ENCODE measurements around the gene PIGK.

The PIGK gene

DNA sequence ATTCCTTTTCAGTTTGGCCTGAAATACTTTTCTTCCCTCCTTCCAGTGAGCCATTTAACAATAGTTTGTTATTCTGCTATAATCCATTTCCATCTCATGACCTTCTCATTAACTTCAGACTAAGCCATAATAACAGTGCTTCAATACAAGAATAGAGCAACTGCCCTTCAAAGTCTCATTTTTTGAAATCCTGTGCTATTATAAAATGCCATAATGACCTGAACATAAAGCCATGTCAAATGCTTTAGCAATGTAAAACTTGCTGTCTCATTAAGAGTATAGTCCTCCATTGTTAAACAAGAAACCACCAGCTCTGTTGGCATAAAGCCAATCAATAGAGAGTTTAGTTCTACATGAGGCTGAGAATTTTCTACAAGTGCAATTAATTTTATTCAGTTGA lies 9.6 kb upstream of the PIGK start (continued):
- TF ChIP-seq, protein P1, sequence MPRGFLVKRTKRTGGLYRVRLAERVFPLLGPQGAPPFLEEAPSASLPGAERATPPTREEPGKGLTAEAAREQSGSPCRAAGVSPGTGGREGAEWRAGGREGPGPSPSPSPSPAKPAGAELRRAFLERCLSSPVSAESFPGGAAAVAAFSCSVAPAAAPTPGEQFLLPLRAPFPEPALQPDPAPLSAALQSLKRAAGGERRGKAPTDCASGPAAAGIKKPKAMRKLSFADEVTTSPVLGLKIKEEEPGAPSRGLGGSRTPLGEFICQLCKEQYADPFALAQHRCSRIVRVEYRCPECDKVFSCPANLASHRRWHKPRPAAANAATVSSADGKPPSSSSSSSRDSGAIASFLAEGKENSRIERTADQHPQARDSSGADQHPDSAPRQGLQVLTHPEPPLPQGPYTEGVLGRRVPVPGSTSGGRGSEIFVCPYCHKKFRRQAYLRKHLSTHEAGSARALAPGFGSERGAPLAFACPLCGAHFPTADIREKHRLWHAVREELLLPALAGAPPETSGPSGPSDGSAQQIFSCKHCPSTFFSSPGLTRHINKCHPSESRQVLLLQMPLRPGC (tag by site-specific recombination; IDR thresholded peaks at IDR 0.05) = no peak
- TF ChIP-seq, protein P2, sequence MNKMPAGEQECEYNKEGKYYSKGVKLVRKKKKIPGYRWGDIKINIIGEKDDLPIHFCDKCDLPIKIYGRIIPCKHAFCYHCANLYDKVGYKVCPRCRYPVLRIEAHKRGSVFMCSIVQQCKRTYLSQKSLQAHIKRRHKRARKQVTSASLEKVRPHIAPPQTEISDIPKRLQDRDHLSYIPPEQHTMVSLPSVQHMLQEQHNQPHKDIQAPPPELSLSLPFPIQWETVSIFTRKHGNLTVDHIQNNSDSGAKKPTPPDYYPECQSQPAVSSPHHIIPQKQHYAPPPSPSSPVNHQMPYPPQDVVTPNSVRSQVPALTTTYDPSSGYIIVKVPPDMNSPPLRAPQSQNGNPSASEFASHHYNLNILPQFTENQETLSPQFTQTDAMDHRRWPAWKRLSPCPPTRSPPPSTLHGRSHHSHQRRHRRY (tag by site-specific recombination; IDR thresholded peaks at IDR 0.05) = no peak
- TF ChIP-seq, protein P3, sequence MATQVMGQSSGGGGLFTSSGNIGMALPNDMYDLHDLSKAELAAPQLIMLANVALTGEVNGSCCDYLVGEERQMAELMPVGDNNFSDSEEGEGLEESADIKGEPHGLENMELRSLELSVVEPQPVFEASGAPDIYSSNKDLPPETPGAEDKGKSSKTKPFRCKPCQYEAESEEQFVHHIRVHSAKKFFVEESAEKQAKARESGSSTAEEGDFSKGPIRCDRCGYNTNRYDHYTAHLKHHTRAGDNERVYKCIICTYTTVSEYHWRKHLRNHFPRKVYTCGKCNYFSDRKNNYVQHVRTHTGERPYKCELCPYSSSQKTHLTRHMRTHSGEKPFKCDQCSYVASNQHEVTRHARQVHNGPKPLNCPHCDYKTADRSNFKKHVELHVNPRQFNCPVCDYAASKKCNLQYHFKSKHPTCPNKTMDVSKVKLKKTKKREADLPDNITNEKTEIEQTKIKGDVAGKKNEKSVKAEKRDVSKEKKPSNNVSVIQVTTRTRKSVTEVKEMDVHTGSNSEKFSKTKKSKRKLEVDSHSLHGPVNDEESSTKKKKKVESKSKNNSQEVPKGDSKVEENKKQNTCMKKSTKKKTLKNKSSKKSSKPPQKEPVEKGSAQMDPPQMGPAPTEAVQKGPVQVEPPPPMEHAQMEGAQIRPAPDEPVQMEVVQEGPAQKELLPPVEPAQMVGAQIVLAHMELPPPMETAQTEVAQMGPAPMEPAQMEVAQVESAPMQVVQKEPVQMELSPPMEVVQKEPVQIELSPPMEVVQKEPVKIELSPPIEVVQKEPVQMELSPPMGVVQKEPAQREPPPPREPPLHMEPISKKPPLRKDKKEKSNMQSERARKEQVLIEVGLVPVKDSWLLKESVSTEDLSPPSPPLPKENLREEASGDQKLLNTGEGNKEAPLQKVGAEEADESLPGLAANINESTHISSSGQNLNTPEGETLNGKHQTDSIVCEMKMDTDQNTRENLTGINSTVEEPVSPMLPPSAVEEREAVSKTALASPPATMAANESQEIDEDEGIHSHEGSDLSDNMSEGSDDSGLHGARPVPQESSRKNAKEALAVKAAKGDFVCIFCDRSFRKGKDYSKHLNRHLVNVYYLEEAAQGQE (tag by site-specific recombination; IDR thresholded peaks at IDR 0.05) = no peak
- TF ChIP-seq, protein P4, sequence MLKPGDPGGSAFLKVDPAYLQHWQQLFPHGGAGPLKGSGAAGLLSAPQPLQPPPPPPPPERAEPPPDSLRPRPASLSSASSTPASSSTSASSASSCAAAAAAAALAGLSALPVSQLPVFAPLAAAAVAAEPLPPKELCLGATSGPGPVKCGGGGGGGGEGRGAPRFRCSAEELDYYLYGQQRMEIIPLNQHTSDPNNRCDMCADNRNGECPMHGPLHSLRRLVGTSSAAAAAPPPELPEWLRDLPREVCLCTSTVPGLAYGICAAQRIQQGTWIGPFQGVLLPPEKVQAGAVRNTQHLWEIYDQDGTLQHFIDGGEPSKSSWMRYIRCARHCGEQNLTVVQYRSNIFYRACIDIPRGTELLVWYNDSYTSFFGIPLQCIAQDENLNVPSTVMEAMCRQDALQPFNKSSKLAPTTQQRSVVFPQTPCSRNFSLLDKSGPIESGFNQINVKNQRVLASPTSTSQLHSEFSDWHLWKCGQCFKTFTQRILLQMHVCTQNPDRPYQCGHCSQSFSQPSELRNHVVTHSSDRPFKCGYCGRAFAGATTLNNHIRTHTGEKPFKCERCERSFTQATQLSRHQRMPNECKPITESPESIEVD (tag by site-specific recombination; IDR thresholded peaks at IDR 0.05) = no peak
- TF ChIP-seq, protein P5, sequence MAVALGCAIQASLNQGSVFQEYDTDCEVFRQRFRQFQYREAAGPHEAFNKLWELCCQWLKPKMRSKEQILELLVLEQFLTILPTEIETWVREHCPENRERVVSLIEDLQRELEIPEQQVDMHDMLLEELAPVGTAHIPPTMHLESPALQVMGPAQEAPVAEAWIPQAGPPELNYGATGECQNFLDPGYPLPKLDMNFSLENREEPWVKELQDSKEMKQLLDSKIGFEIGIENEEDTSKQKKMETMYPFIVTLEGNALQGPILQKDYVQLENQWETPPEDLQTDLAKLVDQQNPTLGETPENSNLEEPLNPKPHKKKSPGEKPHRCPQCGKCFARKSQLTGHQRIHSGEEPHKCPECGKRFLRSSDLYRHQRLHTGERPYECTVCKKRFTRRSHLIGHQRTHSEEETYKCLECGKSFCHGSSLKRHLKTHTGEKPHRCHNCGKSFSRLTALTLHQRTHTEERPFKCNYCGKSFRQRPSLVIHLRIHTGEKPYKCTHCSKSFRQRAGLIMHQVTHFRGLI (tag by site-specific recombination; IDR thresholded peaks at IDR 0.05) = no peak
- TF ChIP-seq ZNF157 (tag by site-specific recombination; IDR thresholded peaks at IDR 0.05) (no peak), ZFHX2 (tag by site-specific recombination; conservative IDR thresholded peaks at IDR 0.05) (no peak)

DNA sequence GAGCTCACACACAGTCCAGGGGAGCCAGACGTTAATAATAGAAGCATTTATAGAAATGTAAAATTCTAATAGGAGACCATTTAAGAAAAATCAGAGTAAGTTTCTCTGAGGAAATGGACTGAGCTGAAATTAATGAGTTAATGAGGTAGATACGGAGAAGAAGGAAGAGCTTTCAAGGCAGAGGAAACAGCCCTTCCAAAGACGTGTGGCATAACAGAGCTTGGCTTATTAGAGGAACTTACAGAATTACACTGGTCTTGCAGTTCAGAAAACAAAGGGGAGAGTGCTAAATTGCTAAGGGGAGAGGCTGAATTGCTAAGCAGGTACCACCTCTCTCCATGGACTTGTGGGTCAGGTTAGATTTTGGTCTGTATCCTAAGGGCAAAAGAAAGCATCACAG lies 8.2 kb upstream of the PIGK start:
- CTCF ChIA-PET = interaction anchor here (0.6 kb wide), 1 partner anchor 94 kb away, joined by 4 read pairs; no protein-coding TSS in a partner anchor
- POLR2A ChIA-PET = no interaction called here

More for the DNA sequence above, 8.2 kb upstream of the PIGK start:
- Histone ChIP-seq H3K4me3 (ENCODE audit: low read depth, low read length) (no peak overlapping the region), H3K36me3 (ENCODE audit: control insufficient read depth in 2 of 2, insufficient read depth in 1 of 2, low read length in 2 of 2) (peaks cover 0 to 6% of the 10 kb centered on the region in 2 experiments; a peak in 1 of 3 replicates), H3K4me1 (ENCODE audit: control insufficient read depth, insufficient read depth, low read length) (no peaks in the 10 kb centered on the region), H3K9me3 (ENCODE audit: control insufficient read depth, insufficient read depth, low read depth, low read length) (no peaks in the 10 kb centered on the region), H3K27ac (ENCODE audit: extremely low read depth, low read depth, low read length) (no peak overlapping the region)
- TF ChIP-seq, protein P6, sequence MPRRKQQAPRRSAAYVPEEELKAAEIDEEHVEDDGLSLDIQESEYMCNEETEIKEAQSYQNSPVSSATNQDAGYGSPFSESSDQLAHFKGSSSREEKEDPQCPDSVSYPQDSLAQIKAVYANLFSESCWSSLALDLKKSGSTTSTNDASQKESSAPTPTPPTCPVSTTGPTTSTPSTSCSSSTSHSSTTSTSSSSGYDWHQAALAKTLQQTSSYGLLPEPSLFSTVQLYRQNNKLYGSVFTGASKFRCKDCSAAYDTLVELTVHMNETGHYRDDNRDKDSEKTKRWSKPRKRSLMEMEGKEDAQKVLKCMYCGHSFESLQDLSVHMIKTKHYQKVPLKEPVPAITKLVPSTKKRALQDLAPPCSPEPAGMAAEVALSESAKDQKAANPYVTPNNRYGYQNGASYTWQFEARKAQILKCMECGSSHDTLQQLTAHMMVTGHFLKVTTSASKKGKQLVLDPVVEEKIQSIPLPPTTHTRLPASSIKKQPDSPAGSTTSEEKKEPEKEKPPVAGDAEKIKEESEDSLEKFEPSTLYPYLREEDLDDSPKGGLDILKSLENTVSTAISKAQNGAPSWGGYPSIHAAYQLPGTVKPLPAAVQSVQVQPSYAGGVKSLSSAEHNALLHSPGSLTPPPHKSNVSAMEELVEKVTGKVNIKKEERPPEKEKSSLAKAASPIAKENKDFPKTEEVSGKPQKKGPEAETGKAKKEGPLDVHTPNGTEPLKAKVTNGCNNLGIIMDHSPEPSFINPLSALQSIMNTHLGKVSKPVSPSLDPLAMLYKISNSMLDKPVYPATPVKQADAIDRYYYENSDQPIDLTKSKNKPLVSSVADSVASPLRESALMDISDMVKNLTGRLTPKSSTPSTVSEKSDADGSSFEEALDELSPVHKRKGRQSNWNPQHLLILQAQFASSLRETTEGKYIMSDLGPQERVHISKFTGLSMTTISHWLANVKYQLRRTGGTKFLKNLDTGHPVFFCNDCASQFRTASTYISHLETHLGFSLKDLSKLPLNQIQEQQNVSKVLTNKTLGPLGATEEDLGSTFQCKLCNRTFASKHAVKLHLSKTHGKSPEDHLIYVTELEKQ (tag by site-specific recombination; IDR thresholded peaks at IDR 0.05; ENCODE audit: borderline replicate concordance) = no peak
- TF ChIP-seq ZNF404 (tag by site-specific recombination; IDR thresholded peaks at IDR 0.05) = no peak
- no peak for TF ChIP-seq TCF7L2 (IDR thresholded peaks at IDR 0.05; ENCODE audit: borderline replicate concordance, low read depth, low read length)
- TF ChIP-seq ZNF555 (tag by site-specific recombination; conservative IDR thresholded peaks at IDR 0.05) = no peak
- no peak for TF ChIP-seq ZNF311 (tag by site-specific recombination; IDR thresholded peaks at IDR 0.05; ENCODE audit: borderline replicate concordance)
